ENCODE results near the gene DHRS3. TPM values are rescaled to one million over a fixed set of nuclear protein-coding genes. Genes with fewer than 3 reads are reported as not detected.

DHRS3 gene
- total and polyA plus RNA-seq, 2 experiments from 2014 or later = 12.5 to 15.3 TPM

- no peak for DNase-seq (ENCODE audit: low read depth in 1 of 2, low spot score in 1 of 2)
- no peak for TF ChIP-seq CTCF (IDR thresholded peaks at IDR 0.05; ENCODE audit: low read depth, low read length)
These were observed 2.7 kb downstream of the DHRS3 start for GRCh38 chr1:12615159-12615864.

GRCh38 chr1:12614402-12615158 is 3.4 kb downstream of the DHRS3 start:
- H3K36me3 ChIP-seq = no peaks in the 10 kb centered on the region
- H3K9me3 ChIP-seq (ENCODE audit: low read depth) = no peaks in the 10 kb centered on the region
- no peak for TF ChIP-seq CTCF (IDR thresholded peaks at IDR 0.05; ENCODE audit: low read depth, low read length)
- no peak for DNase-seq (ENCODE audit: low read depth in 1 of 2, low spot score in 1 of 2)
- no peaks in the 10 kb centered on the region for H3K27me3 ChIP-seq
- no peak overlapping the region for H3K4me3 ChIP-seq
- no peak overlapping the region for H3K27ac ChIP-seq
- peaks cover 5% of the 10 kb centered on the region for H3K4me1 ChIP-seq (ENCODE audit: low read depth)

More at GRCh38 chr1:12615159-12615864, 2.7 kb downstream of the DHRS3 start:
- H3K4me3 ChIP-seq = peak overlapping the region; percentile 63
- no peaks in the 10 kb centered on the region for H3K9me3 ChIP-seq (ENCODE audit: low read depth)
- no peak overlapping the region for H3K27ac ChIP-seq
- no peaks in the 10 kb centered on the region for H3K36me3 ChIP-seq
- peaks cover 5% of the 10 kb centered on the region for H3K4me1 ChIP-seq (ENCODE audit: low read depth)
- H3K27me3 ChIP-seq = no peaks in the 10 kb centered on the region

GRCh38 chr1:12613180-12613579 is 4.8 kb downstream of the DHRS3 start:
- no peaks in the 10 kb centered on the region for H3K36me3 ChIP-seq
- no peak overlapping the region for H3K4me3 ChIP-seq
- peaks cover 5% of the 10 kb centered on the region for H3K4me1 ChIP-seq (ENCODE audit: low read depth)
- no peak for DNase-seq (ENCODE audit: low read depth in 1 of 2, low spot score in 1 of 2)
- H3K9me3 ChIP-seq (ENCODE audit: low read depth) = no peaks in the 10 kb centered on the region
- H3K27me3 ChIP-seq = no peaks in the 10 kb centered on the region
- no peak for TF ChIP-seq CTCF (IDR thresholded peaks at IDR 0.05; ENCODE audit: low read depth, low read length)
- no peak overlapping the region for H3K27ac ChIP-seq

- Histone ChIP-seq H3K36me3 (no peaks in the 10 kb centered on the region), H3K27ac (no peak overlapping the region), H3K27me3 (no peaks in the 10 kb centered on the region), H3K4me3 (no peak overlapping the region), H3K9me3 (ENCODE audit: low read depth) (no peaks in the 10 kb centered on the region), H3K4me1 (ENCODE audit: low read depth) (peaks cover 5% of the 10 kb centered on the region)
- no peak for DNase-seq (ENCODE audit: low read depth in 1 of 2, low spot score in 1 of 2)
- TF ChIP-seq CTCF (IDR thresholded peaks at IDR 0.05; ENCODE audit: low read depth, low read length) = no peak
These were observed 7.1 kb downstream of the DHRS3 start for GRCh38 chr1:12610941-12611340.

- no peak for TF ChIP-seq CTCF (IDR thresholded peaks at IDR 0.05; ENCODE audit: low read depth, low read length)
- Histone ChIP-seq H3K27me3 (no peaks in the 10 kb centered on the region), H3K36me3 (no peaks in the 10 kb centered on the region), H3K4me3 (no peak overlapping the region), H3K9me3 (ENCODE audit: low read depth) (no peaks in the 10 kb centered on the region), H3K27ac (no peak overlapping the region), H3K4me1 (ENCODE audit: low read depth) (peaks cover under 1% of the 10 kb centered on the region)
- DNase-seq (ENCODE audit: low read depth in 1 of 2, low spot score in 1 of 2) = peak in 1 of 2 donors; percentile 57
These were observed 7.6 kb downstream of the DHRS3 start for GRCh38 chr1:12610305-12610935.
